MM.1S (cell line): ENCODE data around the gene GDF3.
"Not testable (repeated sequence)": the region's sequence is repeated elsewhere in the genome, so short reads cannot be mapped to it uniquely, and the experiment has no call there.

Experiments used
- EZH2 ChIP-seq: fragments of 300-600 bp; sonication (generic); optimal IDR thresholded peaks from 2 replicates; pipeline ENCODE3; 2017; ENCODE audit warnings: low read depth, mild to moderate bottlenecking, antibody characterized with exemption, low read length, mixed read lengths
- TF ChIP-seq, protein P1 (sequence below): fragments of 300-600 bp; sonication (generic); IDR thresholded peaks from 2 replicates; pipeline ENCODE4 v1.5.1; 2016; ENCODE audit warnings: antibody characterized with exemption, low read length, mixed read lengths

GRCh38 chr12:7640123-7640995 is 55.2 kb downstream of the GDF3 start:
- TF ChIP-seq, protein P1, sequence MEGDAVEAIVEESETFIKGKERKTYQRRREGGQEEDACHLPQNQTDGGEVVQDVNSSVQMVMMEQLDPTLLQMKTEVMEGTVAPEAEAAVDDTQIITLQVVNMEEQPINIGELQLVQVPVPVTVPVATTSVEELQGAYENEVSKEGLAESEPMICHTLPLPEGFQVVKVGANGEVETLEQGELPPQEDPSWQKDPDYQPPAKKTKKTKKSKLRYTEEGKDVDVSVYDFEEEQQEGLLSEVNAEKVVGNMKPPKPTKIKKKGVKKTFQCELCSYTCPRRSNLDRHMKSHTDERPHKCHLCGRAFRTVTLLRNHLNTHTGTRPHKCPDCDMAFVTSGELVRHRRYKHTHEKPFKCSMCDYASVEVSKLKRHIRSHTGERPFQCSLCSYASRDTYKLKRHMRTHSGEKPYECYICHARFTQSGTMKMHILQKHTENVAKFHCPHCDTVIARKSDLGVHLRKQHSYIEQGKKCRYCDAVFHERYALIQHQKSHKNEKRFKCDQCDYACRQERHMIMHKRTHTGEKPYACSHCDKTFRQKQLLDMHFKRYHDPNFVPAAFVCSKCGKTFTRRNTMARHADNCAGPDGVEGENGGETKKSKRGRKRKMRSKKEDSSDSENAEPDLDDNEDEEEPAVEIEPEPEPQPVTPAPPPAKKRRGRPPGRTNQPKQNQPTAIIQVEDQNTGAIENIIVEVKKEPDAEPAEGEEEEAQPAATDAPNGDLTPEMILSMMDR: not testable (repeated sequence)
- not testable (repeated sequence) for TF ChIP-seq EZH2
